Fibroblast of gingiva (primary cell): Measurements from ENCODE around the gene JRKL.
A peak's percentile ranks its signal among the peaks of the same experiment; 100 is the strongest.

Experiments
- DNase-seq: peaks from one replicate; pipeline ENCODE4 v3.0.0-alpha.2; 2011; ENCODE audit warnings: low read depth

The JRKL gene

GRCh38 chr11:96389720-96390487 lies at the start of gene JRKL, which contains the start of gene CCDC82:
JRKL (plus strand) TSS chr11:96390013; CDS start chr11:96390650, 637 bp downstream.
CCDC82 (minus strand) TSS chr11:96389912; CDS start chr11:96384747, 5,165 bp downstream.
- peak; percentile 93 for DNase-seq

GRCh38 chr11:96340555-96340885 lies 49.3 kb upstream of the JRKL start:
- no peak for DNase-seq

GRCh38 chr11:96341211-96342013 lies 48.4 kb upstream of the JRKL start:
- DNase-seq, result peak; percentile 55

- no peak for DNase-seq
Observed at GRCh38 chr11:96342014-96342960, 47.5 kb upstream of the JRKL start.

DNA sequence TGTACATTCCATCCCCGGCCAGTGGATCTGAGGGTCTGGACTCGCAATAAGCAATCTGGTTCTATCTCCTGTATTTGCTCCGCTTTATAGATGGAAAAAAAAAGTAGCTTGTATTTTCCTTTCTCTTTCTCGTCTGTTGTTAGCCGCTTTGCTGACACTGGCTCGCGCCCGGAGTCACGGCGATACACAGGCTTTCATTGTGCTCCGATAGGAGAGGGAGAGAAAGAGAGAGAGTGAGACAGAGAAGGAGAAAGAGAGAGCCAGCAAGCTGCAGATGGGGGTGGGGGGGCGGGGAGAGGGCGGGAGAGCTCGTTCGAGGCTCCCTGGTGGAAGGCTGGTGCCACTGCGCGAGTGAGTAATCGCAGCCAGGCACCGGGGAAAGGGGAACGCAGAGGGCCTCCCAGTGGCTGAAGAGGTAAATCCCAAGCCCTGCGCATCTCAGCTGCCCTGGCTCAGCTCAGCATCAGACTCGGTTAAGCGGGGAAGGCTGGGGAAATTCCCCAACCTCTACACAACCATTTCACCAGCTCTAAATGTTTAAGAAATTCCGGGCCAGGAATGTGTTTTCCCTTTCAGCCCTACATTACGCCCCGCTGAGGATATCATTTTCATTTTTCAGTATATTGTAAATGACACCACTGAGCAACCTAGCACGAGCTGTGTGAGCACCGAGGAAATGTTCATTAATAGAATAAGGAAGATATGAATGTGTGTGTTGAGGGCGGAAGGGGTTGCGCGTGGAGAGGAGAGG lies 46.7 kb upstream of the JRKL start, which contains the start of gene MAML2:
MAML2 (minus strand) TSS at position 235 of the 751 bp plus-strand sequence. CDS start 1,300 bp downstream, outside the sequence.
- DNase-seq, result peak; percentile 93

- no peak for DNase-seq
Observed at GRCh38 chr11:96356848-96357247, 33.0 kb upstream of the JRKL start.

- DNase-seq, result no peak
Observed at GRCh38 chr11:96357794-96358193, 32.0 kb upstream of the JRKL start.

- no peak for DNase-seq
Observed at GRCh38 chr11:96358321-96358720, 31.5 kb upstream of the JRKL start.

GRCh38 chr11:96361778-96362177 lies 28.0 kb upstream of the JRKL start:
- no peak for DNase-seq

GRCh38 chr11:96365493-96365892 lies 24.3 kb upstream of the JRKL start:
- no peak for DNase-seq

GRCh38 chr11:96366024-96366423 lies 23.8 kb upstream of the JRKL start:
- no peak for DNase-seq

GRCh38 chr11:96367342-96367741 lies 22.5 kb upstream of the JRKL start:
- DNase-seq, result no peak

GRCh38 chr11:96373826-96374225 lies 16.0 kb upstream of the JRKL start:
- DNase-seq, result no peak

- DNase-seq, result no peak
Observed at GRCh38 chr11:96376796-96377195, 13.0 kb upstream of the JRKL start.

DNA sequence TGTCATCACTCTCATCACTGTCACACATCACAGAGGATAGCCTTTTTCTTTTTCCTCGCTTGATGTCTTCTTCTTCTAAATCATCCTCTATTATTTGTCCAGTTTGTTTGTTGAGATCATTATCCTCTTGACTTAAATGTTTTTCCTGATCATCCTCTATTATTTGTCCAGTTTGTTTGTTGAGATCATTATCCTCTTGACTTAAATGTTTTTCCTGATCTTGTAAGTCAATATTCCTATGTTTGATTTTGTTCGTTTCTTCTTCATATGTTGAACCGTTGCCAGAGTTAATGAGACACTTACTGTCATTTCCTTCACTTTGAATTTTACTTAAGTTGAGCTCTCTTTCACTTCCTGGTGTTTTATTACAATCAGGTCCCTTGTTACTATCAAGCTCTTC lies 5.7 kb upstream of the JRKL start:
- no peak for DNase-seq

DNA sequence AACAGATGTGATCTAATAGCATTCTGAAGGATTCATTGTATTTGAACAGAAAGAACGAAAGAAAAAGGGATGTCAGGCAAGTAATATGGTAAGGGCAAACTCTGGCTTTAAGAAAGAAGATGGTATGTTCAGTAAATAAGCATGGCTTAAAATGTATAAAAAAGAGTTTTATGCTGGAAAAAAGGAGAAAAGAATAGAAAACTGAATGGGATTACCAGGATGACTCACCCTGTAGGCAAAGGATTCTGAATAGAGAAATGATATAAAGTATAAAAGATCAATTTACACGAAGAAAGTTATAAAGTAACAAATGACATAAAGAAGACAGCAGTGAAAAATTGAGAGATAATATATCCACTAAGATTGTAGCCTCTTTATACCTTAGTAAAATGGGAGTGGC lies 4.6 kb upstream of the JRKL start:
- DNase-seq, result no peak

DNA sequence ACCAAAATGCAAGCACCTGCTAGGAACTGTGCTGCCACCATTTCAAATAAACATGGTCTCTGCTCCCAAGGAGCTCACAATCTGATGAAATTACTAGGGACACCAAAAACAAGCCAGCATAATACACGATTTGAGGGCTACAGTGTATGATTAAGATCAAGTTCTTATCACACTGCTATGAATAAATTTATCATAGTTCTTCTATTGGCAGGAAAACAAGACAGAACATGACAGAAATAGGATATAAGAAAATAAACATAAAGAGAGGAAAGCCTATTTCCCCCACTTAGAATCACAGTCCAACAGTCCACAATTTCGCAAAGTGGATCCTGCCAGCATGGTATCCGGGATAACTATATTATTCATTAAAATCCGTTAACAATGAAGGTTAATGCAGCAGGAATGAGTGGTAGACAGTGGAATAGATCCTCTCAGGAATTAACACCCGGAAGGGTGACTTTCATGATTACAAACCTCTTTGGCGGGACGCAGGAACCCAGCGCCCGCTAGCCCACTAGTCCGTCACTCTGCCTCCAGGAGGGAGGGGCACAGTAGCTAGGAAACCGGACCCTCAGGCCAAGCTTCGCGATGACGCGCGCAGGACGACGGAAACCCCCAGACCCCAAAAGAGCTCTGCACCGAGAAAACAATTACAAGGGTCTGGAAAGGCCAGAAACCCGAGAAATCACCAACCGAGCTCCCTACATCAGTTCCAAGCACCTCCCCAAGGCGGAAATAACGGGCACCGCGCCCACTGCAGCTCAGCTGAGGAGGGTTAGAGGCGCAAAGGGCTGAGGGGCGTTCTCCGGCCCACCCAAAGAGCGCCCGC lies 708 bp upstream of the JRKL start:
- DNase-seq, result no peak

DNA sequence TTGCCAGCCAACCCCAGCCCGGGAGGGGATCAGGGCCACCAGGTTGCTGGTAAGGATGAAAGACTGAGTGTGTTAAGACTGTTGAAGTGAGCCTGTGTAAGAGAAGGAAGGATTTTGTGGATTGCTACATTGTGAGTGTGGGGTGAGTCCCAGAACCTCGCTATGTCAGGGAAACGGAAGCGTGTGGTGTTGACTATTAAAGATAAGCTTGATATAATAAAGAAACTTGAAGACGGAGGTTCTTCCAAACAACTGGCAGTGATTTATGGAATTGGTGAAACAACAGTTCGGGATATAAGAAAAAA lies 627 bp downstream of the JRKL start:
- peak; percentile 8 for DNase-seq

DNA sequence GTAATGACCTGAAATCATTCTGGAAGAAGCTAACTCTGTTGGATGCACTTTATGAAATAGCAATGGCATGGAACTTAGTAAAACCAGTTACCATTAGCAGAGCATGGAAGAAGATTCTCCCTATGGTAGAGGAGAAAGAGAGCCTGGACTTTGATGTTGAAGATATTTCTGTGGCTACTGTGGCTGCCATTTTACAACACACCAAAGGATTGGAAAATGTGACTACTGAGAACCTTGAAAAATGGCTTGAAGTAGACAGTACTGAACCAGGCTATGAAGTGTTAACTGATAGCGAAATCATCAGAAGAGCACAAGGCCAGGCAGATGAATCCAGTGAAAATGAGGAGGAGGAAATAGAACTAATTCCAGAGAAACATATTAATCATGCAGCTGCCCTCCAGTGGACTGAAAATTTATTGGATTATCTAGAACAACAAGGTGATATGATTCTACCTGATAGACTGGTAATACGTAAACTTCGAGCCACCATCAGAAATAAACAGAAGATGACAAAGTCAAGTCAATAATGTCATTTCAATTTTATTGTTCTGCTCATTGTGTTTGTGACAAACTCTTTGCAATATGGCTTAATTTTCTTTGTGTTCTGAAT lies 2.0 kb downstream of the JRKL start:
- no peak for DNase-seq

- DNase-seq, result peak; percentile 32
Observed at GRCh38 chr11:96393753-96394348, 4.0 kb downstream of the JRKL start.
